Nephron progenitor cell (in vitro differentiated cells): ENCODE results near the gene TNFAIP1.
A peak's percentile ranks its signal among the peaks of the same experiment; 100 is the strongest.

Source experiments
- DNase-seq: peaks from one replicate; pipeline ENCODE4 v3.0.0; 2021
- H3K27ac Mint-ChIP-seq: 2 replicates; pipeline ENCODE4 v1.8.0; 2021; ENCODE audit warnings: mild to moderate bottlenecking, moderate library complexity, mixed read lengths
- H3K27me3 Mint-ChIP-seq: 2 replicates; pipeline ENCODE4 v1.8.0; 2021; ENCODE audit warnings: mild to moderate bottlenecking, low read depth, mixed read lengths; ENCODE audit not compliant: poor library complexity
- H3K36me3 Mint-ChIP-seq: 2 replicates; pipeline ENCODE4 v1.8.0; 2021; ENCODE audit warnings: low read depth, mixed read lengths
- H3K4me1 Mint-ChIP-seq: 2 replicates; pipeline ENCODE4 v1.8.0; 2021; ENCODE audit warnings: mixed read lengths
- H3K4me3 Mint-ChIP-seq: 2 replicates; pipeline ENCODE4 v1.8.0; 2021; ENCODE audit warnings: mild to moderate bottlenecking, moderate library complexity, mixed read lengths
- H3K9me3 Mint-ChIP-seq: 2 replicates; pipeline ENCODE4 v1.8.0; 2021; ENCODE audit warnings: mild to moderate bottlenecking, moderate library complexity, mixed read lengths
- TF ChIP-seq, protein P1 (sequence below): fragments of 200-600 bp; sonication (generic); IDR thresholded peaks from 2 replicates; pipeline ENCODE4 v1.5.0; 2021; ENCODE audit warnings: antibody characterized with exemption

Gene TNFAIP1

DNA sequence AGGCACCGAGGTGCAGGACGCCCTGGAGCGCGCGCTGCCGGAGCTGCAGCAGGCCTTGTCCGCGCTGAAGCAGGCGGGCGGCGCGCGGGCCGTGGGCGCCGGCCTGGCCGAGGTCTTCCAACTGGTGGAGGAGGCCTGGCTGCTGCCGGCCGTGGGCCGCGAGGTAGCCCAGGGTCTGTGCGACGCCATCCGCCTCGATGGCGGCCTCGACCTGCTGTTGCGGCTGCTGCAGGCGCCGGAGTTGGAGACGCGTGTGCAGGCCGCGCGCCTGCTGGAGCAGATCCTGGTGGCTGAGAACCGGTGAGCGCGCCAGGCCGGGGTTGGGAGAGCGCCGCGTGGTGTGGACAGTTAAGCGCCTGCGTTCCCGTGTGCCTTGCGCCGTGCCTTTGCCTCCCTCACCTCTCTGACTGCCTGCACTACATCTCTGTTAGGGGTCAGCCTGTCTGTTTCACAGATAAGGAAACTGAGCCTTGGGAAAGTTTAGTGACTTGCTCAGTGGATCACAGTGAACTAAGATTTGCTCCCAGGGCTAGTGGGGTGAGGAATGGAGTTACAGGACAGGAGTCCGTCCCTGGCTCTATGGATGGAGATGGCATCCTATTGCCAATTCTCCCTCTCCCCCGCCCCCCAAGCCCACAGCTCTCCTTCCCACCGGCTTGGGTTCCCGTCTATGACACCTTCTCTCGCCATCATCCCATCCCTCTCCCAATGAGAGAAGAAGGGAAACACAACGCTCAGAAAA, 36.8 kb downstream of the TNFAIP1 start:
- Mint-ChIP-seq H3K27me3 (peaks cover 39% of the 10 kb centered on the region), H3K4me3 (peak overlapping the region; percentile 72), H3K4me1 (peaks cover 36% of the 10 kb centered on the region), H3K36me3 (no peaks in the 10 kb centered on the region), H3K9me3 (no peaks in the 10 kb centered on the region), H3K27ac (no peak overlapping the region)
- TF ChIP-seq, protein P1, sequence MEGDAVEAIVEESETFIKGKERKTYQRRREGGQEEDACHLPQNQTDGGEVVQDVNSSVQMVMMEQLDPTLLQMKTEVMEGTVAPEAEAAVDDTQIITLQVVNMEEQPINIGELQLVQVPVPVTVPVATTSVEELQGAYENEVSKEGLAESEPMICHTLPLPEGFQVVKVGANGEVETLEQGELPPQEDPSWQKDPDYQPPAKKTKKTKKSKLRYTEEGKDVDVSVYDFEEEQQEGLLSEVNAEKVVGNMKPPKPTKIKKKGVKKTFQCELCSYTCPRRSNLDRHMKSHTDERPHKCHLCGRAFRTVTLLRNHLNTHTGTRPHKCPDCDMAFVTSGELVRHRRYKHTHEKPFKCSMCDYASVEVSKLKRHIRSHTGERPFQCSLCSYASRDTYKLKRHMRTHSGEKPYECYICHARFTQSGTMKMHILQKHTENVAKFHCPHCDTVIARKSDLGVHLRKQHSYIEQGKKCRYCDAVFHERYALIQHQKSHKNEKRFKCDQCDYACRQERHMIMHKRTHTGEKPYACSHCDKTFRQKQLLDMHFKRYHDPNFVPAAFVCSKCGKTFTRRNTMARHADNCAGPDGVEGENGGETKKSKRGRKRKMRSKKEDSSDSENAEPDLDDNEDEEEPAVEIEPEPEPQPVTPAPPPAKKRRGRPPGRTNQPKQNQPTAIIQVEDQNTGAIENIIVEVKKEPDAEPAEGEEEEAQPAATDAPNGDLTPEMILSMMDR: no peak
- no peak for DNase-seq

GRCh38 chr17:28372945-28373274, 37.3 kb downstream of the TNFAIP1 start:
- H3K9me3 Mint-ChIP-seq: no peaks in the 10 kb centered on the region
- H3K27me3 Mint-ChIP-seq: peaks cover 39% of the 10 kb centered on the region
- TF ChIP-seq, protein P1: no peak
- H3K4me1 Mint-ChIP-seq: peaks cover 36% of the 10 kb centered on the region
- no peaks in the 10 kb centered on the region for H3K36me3 Mint-ChIP-seq
- H3K4me3 Mint-ChIP-seq: peak overlapping the region; percentile 72
- no peak overlapping the region for H3K27ac Mint-ChIP-seq
- no peak for DNase-seq

- peaks cover 65% of the 10 kb centered on the region for H3K27me3 Mint-ChIP-seq
- TF ChIP-seq, protein P1: no peak
- H3K36me3 Mint-ChIP-seq: peaks cover 5% of the 10 kb centered on the region
- peak overlapping the region; percentile 11 for H3K4me3 Mint-ChIP-seq
- H3K9me3 Mint-ChIP-seq: no peaks in the 10 kb centered on the region
- H3K27ac Mint-ChIP-seq: no peak overlapping the region
- H3K4me1 Mint-ChIP-seq: peaks cover 7% of the 10 kb centered on the region
- DNase-seq: no peak
Measured at GRCh38 chr17:28379814-28380801, 44.5 kb downstream of the TNFAIP1 start.

DNA sequence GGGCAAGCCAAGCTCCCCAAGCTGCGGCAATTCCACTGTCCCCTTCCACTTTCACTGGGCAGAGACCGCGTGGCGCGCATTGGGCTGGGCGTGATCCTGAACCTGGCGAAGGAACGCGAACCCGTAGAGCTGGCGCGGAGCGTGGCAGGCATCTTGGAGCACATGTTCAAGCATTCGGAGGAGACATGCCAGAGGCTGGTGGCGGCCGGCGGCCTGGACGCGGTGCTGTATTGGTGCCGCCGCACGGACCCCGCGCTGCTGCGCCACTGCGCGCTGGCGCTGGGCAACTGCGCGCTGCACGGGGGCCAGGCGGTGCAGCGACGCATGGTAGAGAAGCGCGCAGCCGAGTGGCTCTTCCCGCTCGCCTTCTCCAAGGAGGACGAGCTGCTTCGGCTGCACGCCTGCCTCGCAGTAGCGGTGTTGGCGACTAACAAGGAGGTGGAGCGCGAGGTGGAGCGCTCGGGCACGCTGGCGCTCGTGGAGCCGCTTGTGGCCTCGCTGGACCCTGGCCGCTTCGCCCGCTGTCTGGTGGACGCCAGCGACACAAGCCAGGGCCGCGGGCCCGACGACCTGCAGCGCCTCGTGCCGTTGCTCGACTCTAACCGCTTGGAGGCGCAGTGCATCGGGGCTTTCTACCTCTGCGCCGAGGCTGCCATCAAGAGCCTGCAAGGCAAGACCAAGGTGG, 45.7 kb downstream of the TNFAIP1 start:
- peak; percentile 70 for DNase-seq
- H3K4me3 Mint-ChIP-seq: peak overlapping the region; percentile 37
- H3K4me1 Mint-ChIP-seq: peaks cover 7% of the 10 kb centered on the region
- TF ChIP-seq, protein P1: peak; percentile 41
- peaks cover 75% of the 10 kb centered on the region for H3K27me3 Mint-ChIP-seq
- H3K36me3 Mint-ChIP-seq: peaks cover 9% of the 10 kb centered on the region
- H3K27ac Mint-ChIP-seq: no peak overlapping the region
- H3K9me3 Mint-ChIP-seq: no peaks in the 10 kb centered on the region

GRCh38 chr17:28384281-28385036, 48.9 kb downstream of the TNFAIP1 start:
- peaks cover 86% of the 10 kb centered on the region for H3K27me3 Mint-ChIP-seq

More at GRCh38 chr17:28384281-28385036, 48.9 kb downstream of the TNFAIP1 start:
- peaks cover 7% of the 10 kb centered on the region for H3K4me1 Mint-ChIP-seq
- peak; percentile 50 for DNase-seq
- TF ChIP-seq, protein P1: no peak
- H3K9me3 Mint-ChIP-seq: no peaks in the 10 kb centered on the region
- peak overlapping the region; percentile 75 for H3K4me3 Mint-ChIP-seq
- H3K36me3 Mint-ChIP-seq: peaks cover 11% of the 10 kb centered on the region
- no peak overlapping the region for H3K27ac Mint-ChIP-seq
